ENCODE measurements around the gene SLC45A1.

The SLC45A1 gene

GRCh38 chr1:8326265-8326664 lies 8.4 kb downstream of the SLC45A1 start:
- no peak overlapping the region for H2AFZ ChIP-seq (ENCODE audit: low read length)
- H3F3A ChIP-seq (ENCODE audit: low read depth): no peaks in the 10 kb centered on the region
- no peaks in the 10 kb centered on the region for H4K20me1 ChIP-seq (ENCODE audit: insufficient read depth, low read length, poor library complexity, severe bottlenecking)
- no peaks in the 10 kb centered on the region for H3K27me3 ChIP-seq (ENCODE audit: insufficient read depth, low read length, poor library complexity, severe bottlenecking)
- no peak for TF ChIP-seq EZH2phosphoT487 (IDR thresholded peaks at IDR 0.05; ENCODE audit: borderline replicate concordance)
- no peak for TF ChIP-seq CTCF (conservative IDR thresholded peaks at IDR 0.05; ENCODE audit: low read length)
- H3K4me3 ChIP-seq (ENCODE audit: low read length, poor library complexity, severe bottlenecking): no peak overlapping the region
- no peaks in the 10 kb centered on the region for H3K79me2 ChIP-seq (ENCODE audit: insufficient read depth, low read length)
- no peaks in the 10 kb centered on the region for H3K9me2 ChIP-seq (replicated peaks; ENCODE audit: low read depth, low read length)
- H3K9me3 ChIP-seq (ENCODE audit: insufficient read depth, low read depth, low read length): no peaks in the 10 kb centered on the region
- H3K4me2 ChIP-seq (ENCODE audit: low read depth, low read length, poor library complexity, severe bottlenecking): no peak overlapping the region
- H3K9ac ChIP-seq (ENCODE audit: low read depth, low read length, poor library complexity, severe bottlenecking): no peak overlapping the region
- no peaks in the 10 kb centered on the region for H3K4me1 ChIP-seq (ENCODE audit: insufficient read depth, low read length, poor library complexity, severe bottlenecking)
- H3K36me3 ChIP-seq (ENCODE audit: insufficient read depth, low read length): no peaks in the 10 kb centered on the region

DNA sequence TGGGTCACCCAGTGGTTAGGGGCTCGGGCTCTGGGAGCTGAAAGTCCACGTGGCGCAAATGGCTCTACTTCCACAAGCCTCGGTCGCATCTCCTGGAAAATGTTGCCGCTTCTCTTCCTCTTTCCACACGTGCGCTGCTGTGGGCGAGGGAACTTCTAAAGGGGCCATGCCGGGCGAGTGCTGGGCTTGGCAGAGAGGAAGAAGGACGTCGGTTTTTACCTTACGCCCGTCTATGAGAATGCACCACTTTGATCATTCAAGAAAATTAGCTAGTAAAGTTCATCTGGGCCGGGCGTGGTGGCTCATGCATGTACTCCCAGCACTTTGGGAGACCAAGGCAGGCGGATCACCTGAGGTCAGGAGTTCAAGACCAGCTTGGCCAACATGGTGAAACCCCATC lies 10.4 kb downstream of the SLC45A1 start:
- TF ChIP-seq EZH2phosphoT487 (IDR thresholded peaks at IDR 0.05; ENCODE audit: borderline replicate concordance): no peak
- Histone ChIP-seq H3K27me3 (ENCODE audit: insufficient read depth, low read length, poor library complexity, severe bottlenecking) (no peaks in the 10 kb centered on the region), H4K20me1 (ENCODE audit: insufficient read depth, low read length, poor library complexity, severe bottlenecking) (no peaks in the 10 kb centered on the region), H3K79me2 (ENCODE audit: insufficient read depth, low read length) (no peaks in the 10 kb centered on the region), H2AFZ (ENCODE audit: low read length) (no peak overlapping the region), H3K9me2 (replicated peaks; ENCODE audit: low read depth, low read length) (no peaks in the 10 kb centered on the region), H3K4me1 (ENCODE audit: insufficient read depth, low read length, poor library complexity, severe bottlenecking) (no peaks in the 10 kb centered on the region), H3K9me3 (ENCODE audit: insufficient read depth, low read depth, low read length) (no peaks in the 10 kb centered on the region), H3K4me2 (ENCODE audit: low read depth, low read length, poor library complexity, severe bottlenecking) (no peak overlapping the region), H3K4me3 (ENCODE audit: low read length, poor library complexity, severe bottlenecking) (no peak overlapping the region), H3K36me3 (ENCODE audit: insufficient read depth, low read length) (no peaks in the 10 kb centered on the region), H3F3A (ENCODE audit: low read depth) (no peaks in the 10 kb centered on the region), H3K9ac (ENCODE audit: low read depth, low read length, poor library complexity, severe bottlenecking) (no peak overlapping the region)

DNA sequence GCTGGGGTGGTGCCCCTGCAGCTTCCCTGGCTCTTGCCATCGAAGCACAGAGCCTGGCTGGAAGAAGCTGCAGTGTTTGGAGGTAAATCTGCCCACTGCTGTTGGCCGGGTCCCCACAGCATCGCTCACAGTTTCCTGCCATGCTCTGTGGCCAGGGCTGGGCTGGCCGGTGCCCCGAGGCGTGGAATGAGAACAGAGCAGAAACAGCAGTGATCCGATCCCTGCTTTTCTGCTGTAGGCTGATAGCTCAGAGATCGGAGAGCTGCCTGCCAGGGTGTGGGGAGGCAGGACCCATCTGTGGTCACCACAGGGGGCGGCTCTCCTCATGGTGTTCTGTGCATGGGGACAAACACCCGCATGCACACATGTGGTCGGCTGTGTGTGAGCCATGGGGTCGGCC lies 11.5 kb downstream of the SLC45A1 start:
- H3K9ac ChIP-seq (ENCODE audit: low read depth, low read length, poor library complexity, severe bottlenecking): no peak overlapping the region
- TF ChIP-seq EZH2phosphoT487 (IDR thresholded peaks at IDR 0.05; ENCODE audit: borderline replicate concordance) (no peak), CTCF (conservative IDR thresholded peaks at IDR 0.05; ENCODE audit: low read length) (no peak)
- H3K27me3 ChIP-seq (ENCODE audit: insufficient read depth, low read length, poor library complexity, severe bottlenecking): no peaks in the 10 kb centered on the region
- no peak overlapping the region for H2AFZ ChIP-seq (ENCODE audit: low read length)
- H3K36me3 ChIP-seq (ENCODE audit: insufficient read depth, low read length): no peaks in the 10 kb centered on the region
- H3K4me3 ChIP-seq (ENCODE audit: low read length, poor library complexity, severe bottlenecking): no peak overlapping the region
- H3K9me3 ChIP-seq (ENCODE audit: insufficient read depth, low read depth, low read length): no peaks in the 10 kb centered on the region
- H3K9me2 ChIP-seq (replicated peaks; ENCODE audit: low read depth, low read length): no peaks in the 10 kb centered on the region
- no peaks in the 10 kb centered on the region for H3F3A ChIP-seq (ENCODE audit: low read depth)
- no peaks in the 10 kb centered on the region for H3K79me2 ChIP-seq (ENCODE audit: insufficient read depth, low read length)
- H3K4me2 ChIP-seq (ENCODE audit: low read depth, low read length, poor library complexity, severe bottlenecking): no peak overlapping the region
- H4K20me1 ChIP-seq (ENCODE audit: insufficient read depth, low read length, poor library complexity, severe bottlenecking): no peaks in the 10 kb centered on the region
- no peaks in the 10 kb centered on the region for H3K4me1 ChIP-seq (ENCODE audit: insufficient read depth, low read length, poor library complexity, severe bottlenecking)

DNA sequence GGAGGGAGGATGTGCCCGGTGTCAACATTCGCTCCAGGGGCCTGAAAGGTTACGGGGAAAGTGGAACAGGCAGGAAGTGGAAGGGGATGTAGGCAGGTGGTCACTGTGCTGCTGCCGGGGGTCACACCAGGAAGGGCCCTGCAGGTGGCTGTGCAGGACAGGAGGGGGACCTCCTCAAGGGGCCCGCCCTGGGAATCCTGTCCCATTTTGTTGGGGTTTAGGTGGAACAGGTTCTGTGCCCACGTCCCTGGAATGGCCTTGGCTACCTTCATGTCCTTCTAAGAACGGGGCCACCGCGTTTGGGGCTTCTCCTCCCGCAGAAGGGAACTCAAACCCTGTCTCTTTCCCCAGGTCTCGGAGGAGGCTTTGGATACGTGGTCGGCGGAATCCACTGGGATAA lies 11.9 kb downstream of the SLC45A1 start:
- Histone ChIP-seq H3K36me3 (ENCODE audit: insufficient read depth, low read length) (no peaks in the 10 kb centered on the region), H2AFZ (ENCODE audit: low read length) (no peak overlapping the region), H3K4me3 (ENCODE audit: low read length, poor library complexity, severe bottlenecking) (no peak overlapping the region), H3K79me2 (ENCODE audit: insufficient read depth, low read length) (no peaks in the 10 kb centered on the region), H3K4me2 (ENCODE audit: low read depth, low read length, poor library complexity, severe bottlenecking) (no peak overlapping the region), H3K27me3 (ENCODE audit: insufficient read depth, low read length, poor library complexity, severe bottlenecking) (no peaks in the 10 kb centered on the region), H4K20me1 (ENCODE audit: insufficient read depth, low read length, poor library complexity, severe bottlenecking) (no peaks in the 10 kb centered on the region), H3K4me1 (ENCODE audit: insufficient read depth, low read length, poor library complexity, severe bottlenecking) (no peaks in the 10 kb centered on the region), H3K9me2 (replicated peaks; ENCODE audit: low read depth, low read length) (no peaks in the 10 kb centered on the region), H3K9me3 (ENCODE audit: insufficient read depth, low read depth, low read length) (no peaks in the 10 kb centered on the region), H3K9ac (ENCODE audit: low read depth, low read length, poor library complexity, severe bottlenecking) (no peak overlapping the region), H3F3A (ENCODE audit: low read depth) (no peaks in the 10 kb centered on the region)
- no peak for TF ChIP-seq EZH2phosphoT487 (IDR thresholded peaks at IDR 0.05; ENCODE audit: borderline replicate concordance)
- no peak for TF ChIP-seq CTCF (conservative IDR thresholded peaks at IDR 0.05; ENCODE audit: low read length)

Measured in Loucy (cell line).